OCI-LY1 (cell line): ENCODE results near the gene MAPK7.

ENCODE experiments used
- H2AFZ ChIP-seq: fragments of 200-600 bp; sonication (generic), shearing (Covaris generic); 2 replicates; pipeline ENCODE4 v1.6.0; 2014; ENCODE audit warnings: antibody characterized with exemption, mild to moderate bottlenecking, low read length
- H3F3A ChIP-seq: fragments of 200-600 bp; sonication (generic), shearing (Covaris generic); 2 replicates; pipeline ENCODE4 v1.6.0; 2014; ENCODE audit warnings: mild to moderate bottlenecking, antibody characterized with exemption, low read length, moderate library complexity; ENCODE audit not compliant: insufficient read depth
- H3K27ac ChIP-seq: fragments of 200-600 bp; sonication (generic); 2 replicates; pipeline ENCODE4 v1.5.1; 2014; ENCODE audit warnings: low read length, mixed run types, mild to moderate bottlenecking, low read depth; ENCODE audit not compliant: poor library complexity, severe bottlenecking
- H3K27me3 ChIP-seq: fragments of 200-600 bp; sonication (generic); 2 replicates; pipeline ENCODE4 v1.6.0; 2014; ENCODE audit warnings: antibody characterized with exemption, mild to moderate bottlenecking, low read length, moderate library complexity; ENCODE audit not compliant: insufficient read depth
- H3K36me3 ChIP-seq: fragments of 200-600 bp; sonication (generic); 2 replicates; pipeline ENCODE4 v1.6.1; 2014; ENCODE audit warnings: mild to moderate bottlenecking, antibody characterized with exemption, low read length, moderate library complexity, mixed read lengths; ENCODE audit not compliant: insufficient read depth
- H3K4me1 ChIP-seq: fragments of 200-600 bp; sonication (generic); 2 replicates; pipeline ENCODE4 v1.5.1; 2014; ENCODE audit warnings: mild to moderate bottlenecking, low read length, moderate library complexity; ENCODE audit not compliant: insufficient read depth, severe bottlenecking
- H3K4me2 ChIP-seq: fragments of 200-600 bp; sonication (generic), shearing (Covaris generic); 2 replicates; pipeline ENCODE4 v1.6.1; 2014; ENCODE audit warnings: low read length
- H3K4me3 ChIP-seq: fragments of 200-600 bp; sonication (generic); 2 replicates; pipeline ENCODE4 v1.5.1; 2014; ENCODE audit warnings: low read length, low read depth, mild to moderate bottlenecking, mixed read lengths; ENCODE audit not compliant: poor library complexity, severe bottlenecking
- H3K79me2 ChIP-seq: fragments of 200-600 bp; shearing (Covaris generic); 2 replicates; pipeline ENCODE4 v1.6.1; 2016; ENCODE audit warnings: mixed run types, low read length, mixed read lengths; ENCODE audit not compliant: insufficient read depth
- H3K9ac ChIP-seq: fragments of 200-600 bp; sonication (generic), shearing (Covaris generic); 2 replicates; pipeline ENCODE4 v1.6.1; 2014; ENCODE audit warnings: mild to moderate bottlenecking, low read length, mixed read lengths
- H3K9me2 ChIP-seq: fragments of 200-600 bp; sonication (generic), shearing (Covaris generic); 2 replicates; pipeline ENCODE4 v1.6.1; 2014; ENCODE audit warnings: low read depth, mild to moderate bottlenecking, low read length, mixed read lengths
- H3K9me3 ChIP-seq: fragments of 200-600 bp; shearing (Covaris generic); 2 replicates; pipeline ENCODE4 v1.6.1; 2014; ENCODE audit warnings: low read length, mixed read lengths
- H4K20me1 ChIP-seq: fragments of 200-600 bp; sonication (generic), shearing (Covaris generic); 2 replicates; pipeline ENCODE4 v1.6.0; 2016; ENCODE audit warnings: mild to moderate bottlenecking, low read length; ENCODE audit not compliant: insufficient read depth
- CTCF ChIP-seq: fragments of 200-600 bp; sonication (generic), shearing (Covaris generic); IDR thresholded peaks from 2 replicates; pipeline ENCODE4 v1.5.1; 2017; ENCODE audit warnings: mild to moderate bottlenecking, antibody characterized with exemption, low read length, moderate library complexity, mixed read lengths
- EZH2 ChIP-seq: fragments of 200-600 bp; sonication (generic), shearing (Covaris generic); IDR thresholded peaks from 2 replicates; pipeline ENCODE4 v1.8.0; 2017; ENCODE audit warnings: borderline replicate concordance, mixed run types, mild to moderate bottlenecking, antibody characterized with exemption, low read length, moderate library complexity, mixed read lengths

MAPK7 gene

GRCh38 chr17:19382531-19383444 lies 4.5 kb downstream of the MAPK7 start:
- Histone ChIP-seq H3K4me3 (no peak overlapping the region), H3K9me2 (no peaks in the 10 kb centered on the region), H2AFZ (no peak overlapping the region), H3K27me3 (no peaks in the 10 kb centered on the region), H3K36me3 (peaks cover 18% of the 10 kb centered on the region; the same call in 1 of the 2 replicates), H3K79me2 (no peaks in the 10 kb centered on the region), H3K9ac (no peak overlapping the region), H3F3A (no peaks in the 10 kb centered on the region), H4K20me1 (no peaks in the 10 kb centered on the region), H3K4me2 (no peak overlapping the region), H3K9me3 (no peaks in the 10 kb centered on the region), H3K4me1 (peaks cover 9% of the 10 kb centered on the region), H3K27ac (no peak overlapping the region)
- TF ChIP-seq CTCF = no peak
- TF ChIP-seq EZH2 = no peak

GRCh38 chr17:19383681-19384470 lies 5.6 kb downstream of the MAPK7 start:
- Histone ChIP-seq H3K9me3 (no peaks in the 10 kb centered on the region), H3K36me3 (peaks cover 18% of the 10 kb centered on the region; the same call in 1 of the 2 replicates), H3K79me2 (no peaks in the 10 kb centered on the region), H3F3A (no peaks in the 10 kb centered on the region), H3K27ac (no peak overlapping the region), H2AFZ (no peak overlapping the region), H3K4me2 (no peak overlapping the region), H3K9me2 (no peaks in the 10 kb centered on the region), H3K27me3 (no peaks in the 10 kb centered on the region), H3K9ac (no peak overlapping the region), H3K4me1 (peaks cover 6% of the 10 kb centered on the region), H3K4me3 (no peak overlapping the region), H4K20me1 (no peaks in the 10 kb centered on the region)
- TF ChIP-seq EZH2 = no peak
- no peak for TF ChIP-seq CTCF

- TF ChIP-seq EZH2 (no peak), CTCF (no peak)
- Histone ChIP-seq H3K4me1 (no peaks in the 10 kb centered on the region), H3K9me3 (no peaks in the 10 kb centered on the region), H3K4me3 (no peak overlapping the region), H3K79me2 (no peaks in the 10 kb centered on the region), H3K4me2 (no peak overlapping the region), H3K27me3 (peaks cover under 1% of the 10 kb centered on the region; the same call in 1 of the 2 replicates), H2AFZ (no peak overlapping the region), H3K36me3 (peaks cover 18% of the 10 kb centered on the region; the same call in 1 of the 2 replicates), H3K9me2 (no peaks in the 10 kb centered on the region), H3K27ac (no peak overlapping the region), H4K20me1 (no peaks in the 10 kb centered on the region), H3F3A (no peaks in the 10 kb centered on the region), H3K9ac (no peak overlapping the region)
Measured at GRCh38 chr17:19384723-19385391, 6.6 kb downstream of the MAPK7 start.
